ENCODE measurements around the gene TMEM165.
A peak's percentile ranks its signal among the peaks of the same experiment; 100 is the strongest.

DNA sequence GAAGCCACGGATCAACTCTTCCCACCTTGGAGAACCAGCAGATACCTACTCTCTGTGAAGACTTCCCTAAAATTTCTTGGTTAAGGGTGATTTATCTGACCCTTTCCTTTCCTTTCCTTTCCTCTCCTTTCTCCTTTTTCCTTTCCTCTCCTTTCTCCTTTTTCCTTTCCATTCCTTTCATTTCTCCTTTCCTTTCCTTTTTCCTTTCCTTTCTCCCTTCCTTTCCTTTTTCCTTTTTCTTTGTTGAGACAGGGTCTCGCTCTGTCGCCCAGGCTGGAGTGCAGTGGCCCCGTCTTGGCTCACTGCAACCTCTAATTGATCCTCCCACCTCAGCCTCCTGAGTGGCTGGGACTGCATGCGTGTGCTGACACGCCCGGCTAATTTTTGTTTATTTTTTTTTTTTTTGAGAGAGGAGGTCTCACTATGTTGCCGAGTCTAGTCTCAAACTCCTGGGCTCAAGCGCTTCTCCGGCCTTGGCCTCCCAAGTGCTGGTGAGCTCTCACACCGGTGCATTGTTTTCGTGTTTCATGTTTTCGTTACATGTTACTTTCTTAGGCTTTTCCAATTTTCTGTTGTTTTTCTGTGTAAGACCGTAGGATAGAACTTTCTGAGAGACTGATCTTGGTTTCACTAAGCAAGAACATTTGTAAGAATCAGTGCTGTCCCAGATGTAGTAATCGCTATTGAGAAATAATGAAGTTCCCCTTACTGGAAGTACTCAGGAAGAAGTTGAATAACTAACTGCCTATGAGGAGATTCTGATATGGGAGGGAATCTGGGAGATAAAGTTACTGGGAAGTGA, 2.0 kb downstream of the TMEM165 start:
- TF ChIP-seq, protein P1, sequence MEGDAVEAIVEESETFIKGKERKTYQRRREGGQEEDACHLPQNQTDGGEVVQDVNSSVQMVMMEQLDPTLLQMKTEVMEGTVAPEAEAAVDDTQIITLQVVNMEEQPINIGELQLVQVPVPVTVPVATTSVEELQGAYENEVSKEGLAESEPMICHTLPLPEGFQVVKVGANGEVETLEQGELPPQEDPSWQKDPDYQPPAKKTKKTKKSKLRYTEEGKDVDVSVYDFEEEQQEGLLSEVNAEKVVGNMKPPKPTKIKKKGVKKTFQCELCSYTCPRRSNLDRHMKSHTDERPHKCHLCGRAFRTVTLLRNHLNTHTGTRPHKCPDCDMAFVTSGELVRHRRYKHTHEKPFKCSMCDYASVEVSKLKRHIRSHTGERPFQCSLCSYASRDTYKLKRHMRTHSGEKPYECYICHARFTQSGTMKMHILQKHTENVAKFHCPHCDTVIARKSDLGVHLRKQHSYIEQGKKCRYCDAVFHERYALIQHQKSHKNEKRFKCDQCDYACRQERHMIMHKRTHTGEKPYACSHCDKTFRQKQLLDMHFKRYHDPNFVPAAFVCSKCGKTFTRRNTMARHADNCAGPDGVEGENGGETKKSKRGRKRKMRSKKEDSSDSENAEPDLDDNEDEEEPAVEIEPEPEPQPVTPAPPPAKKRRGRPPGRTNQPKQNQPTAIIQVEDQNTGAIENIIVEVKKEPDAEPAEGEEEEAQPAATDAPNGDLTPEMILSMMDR (conservative IDR thresholded peaks at IDR 0.05; ENCODE audit: low read depth, low read length): no peak
- TF ChIP-seq POLR2A (IDR thresholded peaks at IDR 0.05; ENCODE audit: low read depth, low read length) (peak; percentile 58; the same call in 1 of the 2 replicates), MAFK (IDR thresholded peaks at IDR 0.05; ENCODE audit: low read depth, low read length) (no peak), RFX5 (IDR thresholded peaks at IDR 0.05; ENCODE audit: low read depth, low read length) (no peak), BHLHE40 (IDR thresholded peaks at IDR 0.05; ENCODE audit: low read depth, low read length) (no peak)
- TF ChIP-seq, protein P2, sequence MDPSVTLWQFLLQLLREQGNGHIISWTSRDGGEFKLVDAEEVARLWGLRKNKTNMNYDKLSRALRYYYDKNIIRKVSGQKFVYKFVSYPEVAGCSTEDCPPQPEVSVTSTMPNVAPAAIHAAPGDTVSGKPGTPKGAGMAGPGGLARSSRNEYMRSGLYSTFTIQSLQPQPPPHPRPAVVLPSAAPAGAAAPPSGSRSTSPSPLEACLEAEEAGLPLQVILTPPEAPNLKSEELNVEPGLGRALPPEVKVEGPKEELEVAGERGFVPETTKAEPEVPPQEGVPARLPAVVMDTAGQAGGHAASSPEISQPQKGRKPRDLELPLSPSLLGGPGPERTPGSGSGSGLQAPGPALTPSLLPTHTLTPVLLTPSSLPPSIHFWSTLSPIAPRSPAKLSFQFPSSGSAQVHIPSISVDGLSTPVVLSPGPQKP (IDR thresholded peaks at IDR 0.05; ENCODE audit: borderline replicate concordance, low read depth, low read length): no peak
